ENCODE results near the gene MATR3.
A peak's percentile ranks its signal among the peaks of the same experiment; 100 is the strongest.

Gene MATR3

GRCh38 chr5:139277171-139277570 lies 16.4 kb upstream of the MATR3 start:
- TF ChIP-seq CTCF (conservative IDR thresholded peaks at IDR 0.05; ENCODE audit: control insufficient read depth, insufficient read depth, low read depth, low read length), result no peak
- no peak overlapping the region for H3K4me3 ChIP-seq (ENCODE audit: control insufficient read depth, low read depth, low read length)
- DNase-seq (ENCODE audit: low read depth), result no peak

- DNase-seq (ENCODE audit: low read depth), result no peak
- no peak for TF ChIP-seq CTCF (conservative IDR thresholded peaks at IDR 0.05; ENCODE audit: control insufficient read depth, insufficient read depth, low read depth, low read length)
- H3K4me3 ChIP-seq (ENCODE audit: control insufficient read depth, low read depth, low read length), result no peak overlapping the region
Measured at GRCh38 chr5:139278540-139279274, 14.8 kb upstream of the MATR3 start.

- H3K4me3 ChIP-seq (ENCODE audit: control insufficient read depth, low read depth, low read length), result no peak overlapping the region
- DNase-seq (ENCODE audit: low read depth), result peak; percentile 59
- TF ChIP-seq CTCF (conservative IDR thresholded peaks at IDR 0.05; ENCODE audit: control insufficient read depth, insufficient read depth, low read depth, low read length), result no peak
Measured at GRCh38 chr5:139282197-139282557, 11.4 kb upstream of the MATR3 start.

- DNase-seq (ENCODE audit: low read depth), result no peak
- H3K4me3 ChIP-seq (ENCODE audit: control insufficient read depth, low read depth, low read length), result no peak overlapping the region
- no peak for TF ChIP-seq CTCF (conservative IDR thresholded peaks at IDR 0.05; ENCODE audit: control insufficient read depth, insufficient read depth, low read depth, low read length)
Measured at GRCh38 chr5:139283252-139284166, 10.0 kb upstream of the MATR3 start.

- no peak for TF ChIP-seq CTCF (conservative IDR thresholded peaks at IDR 0.05; ENCODE audit: control insufficient read depth, insufficient read depth, low read depth, low read length)
- no peak for DNase-seq (ENCODE audit: low read depth)
- no peak overlapping the region for H3K4me3 ChIP-seq (ENCODE audit: control insufficient read depth, low read depth, low read length)
Measured at GRCh38 chr5:139284295-139284694, 9.2 kb upstream of the MATR3 start.

- DNase-seq (ENCODE audit: low read depth), result no peak
- no peak overlapping the region for H3K4me3 ChIP-seq (ENCODE audit: control insufficient read depth, low read depth, low read length)
- no peak for TF ChIP-seq CTCF (conservative IDR thresholded peaks at IDR 0.05; ENCODE audit: control insufficient read depth, insufficient read depth, low read depth, low read length)
Measured at GRCh38 chr5:139285651-139286392, 7.7 kb upstream of the MATR3 start.

All from fibroblast of mammary gland (primary cell).